PC-3 (cell line): ENCODE measurements around the gene CADPS2. TPM values are rescaled to one million over a fixed set of nuclear protein-coding genes. Genes with fewer than 3 reads are reported as not detected.

Experiments used
- ATAC-seq: fragments of 200-7000 bp; cut with Tn5 transposase; 2 replicates; pipeline ENCODE4 v1.9.1; 2020; ENCODE audit warnings: mild to moderate bottlenecking, moderate library complexity
- BruUV-seq: library from RNA; stranded (reverse); fragments of 400-500 nt; replicated peaks from 2 replicates; lab custom pipeline; 2021; lab: Mats Ljungman, UMichigan
- CTCF ChIA-PET: fragments of 300-600 bp; sonication (Branson Sonifier 250); formaldehyde crosslinking; loops from one replicate; lab custom pipeline; 2022; ENCODE audit warnings: antibody characterized with exemption; lab: Charles Lee
- POLR2A ChIA-PET: fragments of 300-600 bp; sonication (Branson Sonifier 250); formaldehyde crosslinking; loops from one replicate; lab custom pipeline; 2022; ENCODE audit warnings: antibody characterized with exemption; ENCODE audit not compliant: unreplicated experiment; lab: Charles Lee
- DNase-seq: peaks from one replicate; pipeline ENCODE4 v3.0.0-alpha.2; 2015
- H2AFZ ChIP-seq: fragments of 300-600 bp; sonication (generic); 2 replicates; pipeline ENCODE4 v1.6.0; 2016; ENCODE audit warnings: antibody characterized with exemption, low read length
- H3F3A ChIP-seq: fragments of 300-600 bp; sonication (generic); one replicate; pipeline ENCODE4 v1.6.0; 2017; ENCODE audit warnings: antibody characterized with exemption, low read length, control low read depth, mild to moderate bottlenecking; ENCODE audit not compliant: unreplicated experiment
- H3K27ac ChIP-seq: fragments of 300-600 bp; sonication (generic); 2 replicates; pipeline ENCODE4 v1.5.1; 2016; ENCODE audit warnings: mild to moderate bottlenecking, low read length
- H3K27me3 ChIP-seq: fragments of 300-600 bp; sonication (generic); 2 replicates; pipeline ENCODE4 v1.6.1; 2016; ENCODE audit warnings: low read length, mixed read lengths
- H3K36me3 ChIP-seq: fragments of 300-600 bp; sonication (generic); 2 replicates; pipeline ENCODE4 v1.6.1; 2016; ENCODE audit warnings: low read depth, mixed run types, low read length, mixed read lengths
- H3K4me1 ChIP-seq: fragments of 300-600 bp; sonication (generic); 2 replicates; pipeline ENCODE4 v1.5.1; 2016; ENCODE audit warnings: low read length; ENCODE audit not compliant: insufficient read depth
- H3K4me2 ChIP-seq: fragments of 300-600 bp; sonication (generic); 2 replicates; pipeline ENCODE4 v1.6.0; 2016; ENCODE audit warnings: low read length
- H3K4me3 ChIP-seq: fragments of 300-600 bp; sonication (generic); 2 replicates; pipeline ENCODE4 v1.5.1; 2016; ENCODE audit warnings: mild to moderate bottlenecking, low read length, mixed read lengths
- H3K79me2 ChIP-seq: fragments of 300-600 bp; sonication (generic); 2 replicates; pipeline ENCODE4 v1.6.1; 2017; ENCODE audit warnings: low read length, mixed read lengths
- H3K9ac ChIP-seq: fragments of 300-600 bp; sonication (generic); 2 replicates; pipeline ENCODE4 v1.6.0; 2016; ENCODE audit warnings: mild to moderate bottlenecking, low read length
- H3K9me2 ChIP-seq: fragments of 300-600 bp; sonication (generic); replicated peaks from 2 replicates; pipeline ENCODE4 v1.6.1; 2016; ENCODE audit warnings: mixed run types, low read length, mixed read lengths
- H3K9me3 ChIP-seq: fragments of 300-600 bp; sonication (generic); 2 replicates; pipeline ENCODE4 v1.6.1; 2016; ENCODE audit warnings: low read length, mixed read lengths
- H4K20me1 ChIP-seq: fragments of 300-600 bp; sonication (generic); 2 replicates; pipeline ENCODE4 v1.6.1; 2016; ENCODE audit warnings: low read length, mixed read lengths
- EZH2 ChIP-seq: fragments of 300-600 bp; sonication (generic); IDR thresholded peaks from one replicate; pipeline ENCODE4 v1.6.1; 2017; ENCODE audit warnings: antibody characterized with exemption, mild to moderate bottlenecking, low read length; ENCODE audit not compliant: unreplicated experiment
- EZH2phosphoT487 ChIP-seq: fragments of 300-600 bp; sonication (generic); IDR thresholded peaks from 2 replicates; pipeline ENCODE4 v1.6.1; 2018; ENCODE audit warnings: mild to moderate bottlenecking, antibody characterized with exemption, low read length, borderline replicate concordance
- intact Hi-C: fragments of 100-400 bp; cut with micrococcal nuclease; formaldehyde crosslinking; loops from 2 replicates; pipeline ENCODE4 v1.9.0; 2023
- total RNA-seq: library from RNA; depleted of rRNA; stranded (reverse); fragments of >200 nt; gene quantifications from 2 replicates; pipeline ENCODE4 v1.2.3, GENCODE V29; 2014
- TF ChIP-seq, protein P1 (sequence below): fragments of 300-600 bp; sonication (generic); conservative IDR thresholded peaks from 2 replicates; pipeline ENCODE4 v1.5.1; 2017; ENCODE audit warnings: antibody characterized with exemption, low read depth, mild to moderate bottlenecking, low read length

CADPS2 gene
- total RNA-seq, 1 experiment from 2014 or later, result 9.4 TPM

DNA sequence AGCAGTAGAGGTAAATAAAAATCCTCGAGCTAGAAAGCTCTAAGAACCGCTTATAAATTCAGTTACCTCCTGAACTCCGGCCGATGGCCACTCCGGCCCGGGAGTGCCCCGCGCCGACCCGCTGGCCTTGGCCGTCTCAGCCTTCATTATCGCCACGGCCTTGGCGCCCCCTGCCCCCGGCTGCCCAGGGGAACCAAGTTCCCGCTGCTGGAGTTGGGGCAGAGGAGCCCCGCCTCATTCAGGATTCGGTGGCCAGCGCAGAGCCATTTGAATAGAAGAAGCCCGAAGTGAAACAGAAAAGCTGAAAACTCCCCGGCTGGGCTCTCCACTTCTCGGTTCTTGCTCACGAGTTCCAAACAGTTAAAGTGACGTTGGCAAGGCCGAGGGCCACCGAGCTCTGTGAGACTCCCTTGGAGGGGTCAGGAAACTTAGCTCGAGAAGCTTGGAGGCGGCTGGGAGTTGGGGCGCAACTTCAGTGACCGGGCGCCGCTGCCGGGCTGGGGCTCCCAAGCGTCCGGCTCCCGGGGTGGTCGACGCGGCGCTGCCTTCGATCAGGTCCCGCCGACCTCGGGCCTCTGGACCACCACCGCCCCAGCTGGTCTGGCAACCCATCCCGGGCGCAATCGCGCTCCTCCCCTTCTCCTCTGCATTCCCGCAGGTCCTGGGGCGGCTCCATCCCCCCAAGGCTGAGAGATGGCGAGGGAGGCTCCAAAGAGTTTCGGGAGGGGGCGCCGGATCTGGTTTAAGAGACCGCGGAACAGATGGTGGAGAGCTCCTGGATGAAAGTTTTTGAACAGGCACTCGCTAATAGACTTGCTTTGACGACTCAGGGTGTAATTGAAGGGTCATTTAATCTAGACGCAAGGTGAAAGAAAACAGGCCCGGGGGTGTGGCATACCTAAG is 575.9 kb downstream of the CADPS2 start:
- H2AFZ ChIP-seq, result no peak overlapping the region
- ChIA-PET CTCF (no interaction called here), POLR2A (no interaction called here)

DNA sequence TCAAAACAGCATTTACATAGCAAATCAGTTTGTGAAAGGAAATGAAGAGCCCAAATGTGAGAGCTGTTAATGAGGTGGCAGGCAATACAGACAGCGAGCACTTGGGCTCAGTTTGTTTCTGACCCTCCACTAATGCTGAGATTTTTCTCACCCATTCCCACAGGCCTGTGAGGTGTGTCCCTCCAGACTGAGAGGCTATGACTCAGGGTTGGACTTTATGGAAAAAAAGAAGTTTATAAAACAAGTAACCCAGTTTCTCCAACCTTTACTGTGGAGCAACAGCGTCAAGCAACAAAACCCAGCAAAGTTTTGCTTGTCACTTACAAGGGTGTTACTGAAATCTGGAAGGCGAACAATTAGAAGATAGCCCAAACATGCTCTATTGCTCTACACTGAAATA is 576.8 kb downstream of the CADPS2 start:
- H3K4me3 ChIP-seq, result no peak overlapping the region
- no peaks in the 10 kb centered on the region for H3K9me3 ChIP-seq
- DNase-seq, result no peak
- no peak overlapping the region for H3K27ac ChIP-seq
- no peak overlapping the region for H3K9ac ChIP-seq
- CTCF ChIA-PET, result no interaction called here
- intact Hi-C loops, result no loop called here
- no peaks in the 10 kb centered on the region for H3K27me3 ChIP-seq
- no peak for TF ChIP-seq EZH2
- TF ChIP-seq EZH2phosphoT487, result no peak
- no peaks in the 10 kb centered on the region for H3K4me1 ChIP-seq
- no peak for ATAC-seq
- no peaks in the 10 kb centered on the region for H3F3A ChIP-seq
- H2AFZ ChIP-seq, result no peak overlapping the region
- H3K79me2 ChIP-seq, result no peaks in the 10 kb centered on the region
- H4K20me1 ChIP-seq, result no peaks in the 10 kb centered on the region
- no peaks in the 10 kb centered on the region for H3K9me2 ChIP-seq
- no peak overlapping the region for H3K4me2 ChIP-seq
- BruUV-seq, result no TSS peak
- POLR2A ChIA-PET, result no interaction called here
- no peaks in the 10 kb centered on the region for H3K36me3 ChIP-seq

More for the DNA sequence above, 575.9 kb downstream of the CADPS2 start:
- BruUV-seq, result no TSS peak
- H3K79me2 ChIP-seq, result no peaks in the 10 kb centered on the region
- no peaks in the 10 kb centered on the region for H3K36me3 ChIP-seq
- no peaks in the 10 kb centered on the region for H3F3A ChIP-seq
- intact Hi-C loops, result no loop called here
- H3K4me3 ChIP-seq, result no peak overlapping the region
- H3K4me1 ChIP-seq, result no peaks in the 10 kb centered on the region
- H3K4me2 ChIP-seq, result no peak overlapping the region
- H3K9me3 ChIP-seq, result no peaks in the 10 kb centered on the region
- H3K9ac ChIP-seq, result no peak overlapping the region
- DNase-seq (no peak), ATAC-seq (no peak)
- H3K9me2 ChIP-seq, result no peaks in the 10 kb centered on the region
- no peak overlapping the region for H3K27ac ChIP-seq
- TF ChIP-seq, protein P1, sequence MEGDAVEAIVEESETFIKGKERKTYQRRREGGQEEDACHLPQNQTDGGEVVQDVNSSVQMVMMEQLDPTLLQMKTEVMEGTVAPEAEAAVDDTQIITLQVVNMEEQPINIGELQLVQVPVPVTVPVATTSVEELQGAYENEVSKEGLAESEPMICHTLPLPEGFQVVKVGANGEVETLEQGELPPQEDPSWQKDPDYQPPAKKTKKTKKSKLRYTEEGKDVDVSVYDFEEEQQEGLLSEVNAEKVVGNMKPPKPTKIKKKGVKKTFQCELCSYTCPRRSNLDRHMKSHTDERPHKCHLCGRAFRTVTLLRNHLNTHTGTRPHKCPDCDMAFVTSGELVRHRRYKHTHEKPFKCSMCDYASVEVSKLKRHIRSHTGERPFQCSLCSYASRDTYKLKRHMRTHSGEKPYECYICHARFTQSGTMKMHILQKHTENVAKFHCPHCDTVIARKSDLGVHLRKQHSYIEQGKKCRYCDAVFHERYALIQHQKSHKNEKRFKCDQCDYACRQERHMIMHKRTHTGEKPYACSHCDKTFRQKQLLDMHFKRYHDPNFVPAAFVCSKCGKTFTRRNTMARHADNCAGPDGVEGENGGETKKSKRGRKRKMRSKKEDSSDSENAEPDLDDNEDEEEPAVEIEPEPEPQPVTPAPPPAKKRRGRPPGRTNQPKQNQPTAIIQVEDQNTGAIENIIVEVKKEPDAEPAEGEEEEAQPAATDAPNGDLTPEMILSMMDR, result no peak
- TF ChIP-seq EZH2phosphoT487 (no peak), EZH2 (no peak)
- H4K20me1 ChIP-seq, result no peaks in the 10 kb centered on the region
- no peaks in the 10 kb centered on the region for H3K27me3 ChIP-seq

DNA sequence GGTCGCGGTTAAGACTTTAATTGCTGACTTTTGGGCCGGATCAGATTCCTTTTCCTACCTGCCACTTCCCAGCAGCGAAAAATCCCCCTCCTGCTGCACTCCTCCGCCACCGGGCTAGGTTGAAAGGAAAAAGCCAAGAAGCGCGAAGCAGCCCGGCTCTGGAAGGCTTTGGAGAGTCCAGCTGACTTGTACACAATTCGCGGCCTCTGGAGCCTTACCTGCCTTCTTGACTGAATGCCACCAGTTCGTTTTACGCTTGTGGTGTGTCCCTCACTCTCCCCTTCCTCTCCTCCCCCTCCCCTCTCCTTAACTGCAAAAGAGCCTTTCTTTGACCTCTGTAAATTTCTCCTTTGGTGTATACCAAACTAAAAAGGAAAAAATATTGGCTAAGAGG is 579.0 kb downstream of the CADPS2 start:
- ChIA-PET CTCF (no interaction called here), POLR2A (no interaction called here)
- BruUV-seq, result no TSS peak
- H3K4me3 ChIP-seq, result no peak overlapping the region
- H3K4me2 ChIP-seq, result no peak overlapping the region
- H4K20me1 ChIP-seq, result no peaks in the 10 kb centered on the region
- H3K27me3 ChIP-seq, result no peaks in the 10 kb centered on the region
- H3K36me3 ChIP-seq, result no peaks in the 10 kb centered on the region
- intact Hi-C loops, result no loop called here
- no peak overlapping the region for H3K27ac ChIP-seq
- no peaks in the 10 kb centered on the region for H3K4me1 ChIP-seq
- ATAC-seq (no peak), DNase-seq (no peak)
- H3K9me3 ChIP-seq, result no peaks in the 10 kb centered on the region
- TF ChIP-seq EZH2phosphoT487 (no peak), EZH2 (no peak)
- TF ChIP-seq, protein P1, result no peak
- no peaks in the 10 kb centered on the region for H3K79me2 ChIP-seq
- no peaks in the 10 kb centered on the region for H3K9me2 ChIP-seq
- H3F3A ChIP-seq, result no peaks in the 10 kb centered on the region
- H2AFZ ChIP-seq, result no peak overlapping the region
- no peak overlapping the region for H3K9ac ChIP-seq
